MM.1S (cell line): ENCODE measurements around the gene EOMES.

Experiments used
- DNase-seq: peaks from one replicate; pipeline ENCODE4 v3.0.0-alpha.2; 2015
- H2AFZ ChIP-seq: fragments of 300-600 bp; sonication (generic); 2 replicates; pipeline ENCODE4 v1.6.0; 2016; ENCODE audit warnings: antibody characterized with exemption, low read length
- H3F3A ChIP-seq: fragments of 300-600 bp; sonication (generic); 2 replicates; pipeline ENCODE4 v1.6.1; 2016; ENCODE audit warnings: mild to moderate bottlenecking, antibody characterized with exemption, low read length, moderate library complexity, mixed read lengths; ENCODE audit not compliant: insufficient read depth
- H3K27ac ChIP-seq: fragments of 300-600 bp; sonication (generic); 2 replicates; pipeline ENCODE4 v1.5.1; 2016; ENCODE audit warnings: mild to moderate bottlenecking, low read length
- H3K27me3 ChIP-seq: fragments of 300-600 bp; sonication (generic); replicated peaks from 2 replicates; pipeline ENCODE4 v1.6.0; 2016; ENCODE audit warnings: low read length; ENCODE audit not compliant: insufficient read depth
- H3K36me3 ChIP-seq: fragments of 300-600 bp; sonication (generic); replicated peaks from 2 replicates; pipeline ENCODE4 v1.6.1; 2016; ENCODE audit warnings: mild to moderate bottlenecking, low read length, mixed read lengths; ENCODE audit not compliant: insufficient read depth
- H3K4me1 ChIP-seq: fragments of 300-600 bp; sonication (generic); 2 replicates; pipeline ENCODE4 v1.6.1; 2016; ENCODE audit warnings: low read length, mixed read lengths
- H3K4me2 ChIP-seq: fragments of 300-600 bp; sonication (generic); 2 replicates; pipeline ENCODE4 v1.6.0; 2016; ENCODE audit warnings: low read depth, low read length
- H3K4me3 ChIP-seq: fragments of 300-600 bp; sonication (generic); 2 replicates; pipeline ENCODE4 v1.5.1; 2016; ENCODE audit warnings: low read length, mixed read lengths
- H3K79me2 ChIP-seq: fragments of 300-600 bp; sonication (generic); 2 replicates; pipeline ENCODE4 v1.6.1; 2016; ENCODE audit warnings: mixed run types, low read length, mixed read lengths
- H3K9ac ChIP-seq: fragments of 300-600 bp; sonication (generic); 2 replicates; pipeline ENCODE4 v1.6.1; 2016; ENCODE audit warnings: low read length, mixed read lengths
- H3K9me2 ChIP-seq: fragments of 300-600 bp; sonication (generic); replicated peaks from 2 replicates; pipeline ENCODE4 v1.6.1; 2016; ENCODE audit warnings: mild to moderate bottlenecking, low read length, mixed read lengths; ENCODE audit not compliant: insufficient read depth
- H3K9me3 ChIP-seq: fragments of 300-600 bp; sonication (generic); replicated peaks from 2 replicates; pipeline ENCODE4 v1.6.1; 2016; ENCODE audit warnings: mild to moderate bottlenecking, low read length, mixed read lengths; ENCODE audit not compliant: insufficient read depth
- H4K20me1 ChIP-seq: fragments of 300-600 bp; sonication (generic); 2 replicates; pipeline ENCODE4 v1.6.1; 2016; ENCODE audit warnings: mild to moderate bottlenecking, low read length, moderate library complexity, mixed read lengths; ENCODE audit not compliant: insufficient read depth
- EZH2 ChIP-seq: fragments of 300-600 bp; sonication (generic); optimal IDR thresholded peaks from 2 replicates; pipeline ENCODE3; 2017; ENCODE audit warnings: low read depth, mild to moderate bottlenecking, antibody characterized with exemption, low read length, mixed read lengths
- EZH2phosphoT487 ChIP-seq: fragments of 300-600 bp; sonication (generic); IDR thresholded peaks from 2 replicates; pipeline ENCODE4 v1.6.1; 2018; ENCODE audit warnings: antibody characterized with exemption, low read length
- TF ChIP-seq, protein P1 (sequence below): fragments of 300-600 bp; sonication (generic); IDR thresholded peaks from 2 replicates; pipeline ENCODE4 v1.5.1; 2016; ENCODE audit warnings: antibody characterized with exemption, low read length, mixed read lengths

EOMES gene

GRCh38 chr3:27714692-27715453, 7.2 kb downstream of the EOMES start:
- TF ChIP-seq EZH2phosphoT487, result no peak
- TF ChIP-seq EZH2, result no peak
- TF ChIP-seq, protein P1, sequence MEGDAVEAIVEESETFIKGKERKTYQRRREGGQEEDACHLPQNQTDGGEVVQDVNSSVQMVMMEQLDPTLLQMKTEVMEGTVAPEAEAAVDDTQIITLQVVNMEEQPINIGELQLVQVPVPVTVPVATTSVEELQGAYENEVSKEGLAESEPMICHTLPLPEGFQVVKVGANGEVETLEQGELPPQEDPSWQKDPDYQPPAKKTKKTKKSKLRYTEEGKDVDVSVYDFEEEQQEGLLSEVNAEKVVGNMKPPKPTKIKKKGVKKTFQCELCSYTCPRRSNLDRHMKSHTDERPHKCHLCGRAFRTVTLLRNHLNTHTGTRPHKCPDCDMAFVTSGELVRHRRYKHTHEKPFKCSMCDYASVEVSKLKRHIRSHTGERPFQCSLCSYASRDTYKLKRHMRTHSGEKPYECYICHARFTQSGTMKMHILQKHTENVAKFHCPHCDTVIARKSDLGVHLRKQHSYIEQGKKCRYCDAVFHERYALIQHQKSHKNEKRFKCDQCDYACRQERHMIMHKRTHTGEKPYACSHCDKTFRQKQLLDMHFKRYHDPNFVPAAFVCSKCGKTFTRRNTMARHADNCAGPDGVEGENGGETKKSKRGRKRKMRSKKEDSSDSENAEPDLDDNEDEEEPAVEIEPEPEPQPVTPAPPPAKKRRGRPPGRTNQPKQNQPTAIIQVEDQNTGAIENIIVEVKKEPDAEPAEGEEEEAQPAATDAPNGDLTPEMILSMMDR, result no peak
- Histone ChIP-seq H3K9me3 (no peaks in the 10 kb centered on the region), H3K27ac (no peak overlapping the region), H3K36me3 (no peaks in the 10 kb centered on the region), H2AFZ (no peak overlapping the region), H3K27me3 (peaks cover 12% of the 10 kb centered on the region), H3K79me2 (no peaks in the 10 kb centered on the region), H3K9ac (no peak overlapping the region), H3K4me3 (no peak overlapping the region), H3K4me1 (no peaks in the 10 kb centered on the region), H3K4me2 (no peak overlapping the region), H4K20me1 (no peaks in the 10 kb centered on the region), H3F3A (no peaks in the 10 kb centered on the region), H3K9me2 (no peaks in the 10 kb centered on the region)
- DNase-seq, result no peak

GRCh38 chr3:27714146-27714526, 8.0 kb downstream of the EOMES start:
- H3F3A ChIP-seq, result no peaks in the 10 kb centered on the region
- H3K27me3 ChIP-seq, result peaks cover 12% of the 10 kb centered on the region
- no peaks in the 10 kb centered on the region for H3K4me1 ChIP-seq
- no peak overlapping the region for H3K4me2 ChIP-seq
- H2AFZ ChIP-seq, result no peak overlapping the region
- no peak overlapping the region for H3K27ac ChIP-seq
- no peaks in the 10 kb centered on the region for H3K9me3 ChIP-seq
- no peak for DNase-seq
- no peaks in the 10 kb centered on the region for H3K9me2 ChIP-seq
- no peak overlapping the region for H3K4me3 ChIP-seq
- H3K79me2 ChIP-seq, result no peaks in the 10 kb centered on the region
- H4K20me1 ChIP-seq, result no peaks in the 10 kb centered on the region
- TF ChIP-seq EZH2phosphoT487 (no peak), EZH2 (no peak)
- TF ChIP-seq, protein P1, result no peak
- no peaks in the 10 kb centered on the region for H3K36me3 ChIP-seq
- H3K9ac ChIP-seq, result no peak overlapping the region

DNA sequence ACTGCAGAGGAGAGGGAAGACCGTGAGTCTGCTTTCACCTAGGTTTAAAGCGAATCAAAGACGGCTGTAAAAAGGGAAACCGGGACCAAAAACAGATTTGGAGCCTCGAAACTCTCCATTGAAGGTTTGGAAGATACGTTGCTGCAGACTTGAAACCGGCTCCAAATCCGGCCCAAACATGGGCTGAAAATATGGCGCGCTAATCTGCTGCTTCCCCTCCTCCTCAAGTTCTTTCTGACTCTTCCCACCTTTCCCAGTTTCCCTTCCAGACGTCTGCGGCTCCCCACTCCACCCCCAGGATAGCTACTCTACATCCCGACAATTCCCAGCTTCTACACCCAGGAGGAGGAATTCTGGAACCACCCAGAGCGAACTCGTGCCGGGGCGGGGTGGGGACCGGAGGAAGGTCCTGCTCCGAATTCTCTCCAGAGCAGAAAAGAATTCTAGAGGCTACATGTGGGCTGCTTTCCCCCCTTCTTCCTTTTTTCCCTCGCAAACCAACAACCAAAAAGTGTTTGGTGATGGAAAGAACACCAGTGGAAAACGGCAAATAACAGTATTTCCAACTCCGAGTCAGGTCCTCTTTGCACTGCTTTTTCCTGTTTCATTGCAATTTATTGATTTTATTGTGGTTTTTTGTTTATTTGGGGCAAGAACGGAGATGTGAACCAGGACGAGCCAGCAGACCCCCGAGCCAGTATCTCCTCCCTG, 8.5 kb downstream of the EOMES start:
- H3K4me2 ChIP-seq, result peak overlapping the region; percentile 96; the same call in 1 of the 2 replicates

More for the DNA sequence above, 8.5 kb downstream of the EOMES start:
- no peaks in the 10 kb centered on the region for H4K20me1 ChIP-seq
- DNase-seq, result no peak
- peaks cover 12% of the 10 kb centered on the region for H3K27me3 ChIP-seq
- H3K9me3 ChIP-seq, result no peaks in the 10 kb centered on the region
- TF ChIP-seq, protein P1, result no peak
- no peak for TF ChIP-seq EZH2phosphoT487
- no peak for TF ChIP-seq EZH2
- no peaks in the 10 kb centered on the region for H3F3A ChIP-seq
- no peaks in the 10 kb centered on the region for H3K36me3 ChIP-seq
- H3K4me1 ChIP-seq, result no peaks in the 10 kb centered on the region
- H3K79me2 ChIP-seq, result no peaks in the 10 kb centered on the region
- H3K9me2 ChIP-seq, result no peaks in the 10 kb centered on the region
- H3K9ac ChIP-seq, result no peak overlapping the region
- H3K27ac ChIP-seq, result no peak overlapping the region
- H2AFZ ChIP-seq, result peak overlapping the region; percentile 98; the same call in 1 of the 2 replicates
- H3K4me3 ChIP-seq, result 0 out of 2 replicates have a peak overlapping the region, but pooled peaks have one; percentile 73
